ENCODE results near the gene THPO. TPM values are rescaled to one million over a fixed set of nuclear protein-coding genes. Genes with fewer than 3 reads are reported as not detected.
A peak's percentile ranks its signal among the peaks of the same experiment; 100 is the strongest.

THPO gene
- total RNA-seq, 2 donors from 2014 or later = 0.55 TPM; not detected in 1

DNA sequence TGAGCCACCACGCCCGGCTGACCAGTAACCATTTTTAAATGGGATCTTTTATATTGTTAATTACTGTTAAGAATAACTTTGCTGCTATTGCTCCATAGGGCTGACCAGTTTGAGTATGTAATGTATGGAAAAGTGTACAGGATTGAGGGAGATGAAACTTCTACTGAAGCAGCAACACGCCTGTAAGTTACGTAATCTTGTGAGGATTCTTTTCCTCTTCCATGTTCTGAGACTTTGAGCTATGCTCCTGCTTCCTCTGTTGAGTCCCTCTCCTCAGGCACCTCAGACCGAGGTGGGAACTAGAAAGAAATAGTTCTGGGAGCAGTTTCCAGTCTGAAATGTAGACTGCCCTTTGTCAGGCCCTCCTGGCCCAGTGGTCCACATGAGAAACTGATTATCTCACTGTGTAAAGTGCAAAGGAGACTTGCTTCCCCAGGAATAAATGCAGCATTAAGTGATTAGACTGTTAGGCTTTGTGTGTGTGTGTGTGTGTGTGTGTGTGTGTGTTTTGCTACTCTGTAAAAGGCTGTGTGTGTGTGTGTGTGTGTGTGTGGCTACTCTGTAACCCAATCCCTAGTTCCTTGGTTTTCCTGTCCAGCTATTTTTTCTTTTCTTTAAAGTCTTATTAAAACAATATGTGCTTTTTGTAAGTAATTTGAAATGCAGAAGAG lies 11.3 kb downstream of the THPO start:
- peaks cover 0 to 33% of the 10 kb centered on the region in 2 donors for H3K4me1 ChIP-seq
- no peak overlapping the region for H3K4me3 ChIP-seq

DNA sequence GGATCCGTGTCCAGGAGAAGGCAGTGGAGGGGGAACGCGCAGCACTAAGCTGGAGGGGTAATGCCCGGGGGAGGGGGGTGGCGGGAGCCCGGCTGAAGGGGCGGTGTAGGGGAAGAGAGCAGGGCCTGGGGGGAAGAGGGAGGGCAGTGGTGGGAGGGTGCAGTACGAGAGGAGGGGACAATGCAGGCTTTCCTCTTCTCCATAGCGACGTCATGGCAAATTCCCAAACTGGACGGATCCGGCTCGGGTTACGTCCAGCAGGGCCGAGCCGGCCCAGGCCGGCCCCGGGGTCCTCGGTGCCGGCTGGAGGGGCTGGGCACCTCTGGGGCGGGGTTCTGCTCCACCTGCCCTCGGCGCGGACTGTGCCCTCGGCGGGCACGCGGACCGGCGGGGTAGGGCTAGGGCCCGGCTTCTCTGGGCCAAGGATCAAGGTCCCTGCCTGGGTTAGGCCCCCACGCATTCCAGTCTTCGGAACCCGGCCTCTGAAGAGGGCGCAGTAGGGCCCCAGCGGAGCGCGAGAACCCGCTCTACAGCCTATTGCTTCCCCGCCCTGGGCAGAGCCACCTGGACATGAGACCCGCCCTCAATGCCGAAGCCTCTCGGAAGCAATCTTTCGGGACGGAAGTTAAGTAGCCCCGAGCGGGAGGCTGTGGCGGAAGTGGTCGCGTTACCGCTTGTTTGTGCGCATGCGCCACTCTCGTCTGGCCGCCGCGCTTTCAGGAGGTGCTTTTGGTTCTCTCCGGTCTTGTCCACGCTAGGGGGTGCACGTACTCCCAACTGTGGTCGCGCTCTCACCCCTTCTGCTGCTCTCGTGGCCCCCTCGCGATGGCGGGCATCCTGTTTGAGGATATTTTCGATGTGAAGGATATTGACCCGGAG lies 15.1 kb downstream of the THPO start:
- TF ChIP-seq, protein P1, sequence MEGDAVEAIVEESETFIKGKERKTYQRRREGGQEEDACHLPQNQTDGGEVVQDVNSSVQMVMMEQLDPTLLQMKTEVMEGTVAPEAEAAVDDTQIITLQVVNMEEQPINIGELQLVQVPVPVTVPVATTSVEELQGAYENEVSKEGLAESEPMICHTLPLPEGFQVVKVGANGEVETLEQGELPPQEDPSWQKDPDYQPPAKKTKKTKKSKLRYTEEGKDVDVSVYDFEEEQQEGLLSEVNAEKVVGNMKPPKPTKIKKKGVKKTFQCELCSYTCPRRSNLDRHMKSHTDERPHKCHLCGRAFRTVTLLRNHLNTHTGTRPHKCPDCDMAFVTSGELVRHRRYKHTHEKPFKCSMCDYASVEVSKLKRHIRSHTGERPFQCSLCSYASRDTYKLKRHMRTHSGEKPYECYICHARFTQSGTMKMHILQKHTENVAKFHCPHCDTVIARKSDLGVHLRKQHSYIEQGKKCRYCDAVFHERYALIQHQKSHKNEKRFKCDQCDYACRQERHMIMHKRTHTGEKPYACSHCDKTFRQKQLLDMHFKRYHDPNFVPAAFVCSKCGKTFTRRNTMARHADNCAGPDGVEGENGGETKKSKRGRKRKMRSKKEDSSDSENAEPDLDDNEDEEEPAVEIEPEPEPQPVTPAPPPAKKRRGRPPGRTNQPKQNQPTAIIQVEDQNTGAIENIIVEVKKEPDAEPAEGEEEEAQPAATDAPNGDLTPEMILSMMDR (IDR thresholded peaks at IDR 0.05) = peak; percentile 26 to 68
- H3K27ac ChIP-seq = peak overlapping the region; percentile 97 to 99

More for the DNA sequence above, 11.3 kb downstream of the THPO start:
- no peaks in the 10 kb centered on the region for H3K27me3 ChIP-seq
- DNase-seq (ENCODE audit: low spot score) = no peak
- H3K27ac ChIP-seq = no peak overlapping the region
- TF ChIP-seq, protein P1 (IDR thresholded peaks at IDR 0.05) = no peak
- no peaks in the 10 kb centered on the region for H3K9me3 ChIP-seq
- peaks cover 35% of the 10 kb centered on the region for H3K36me3 ChIP-seq

GRCh38 chr3:184361932-184362667 lies 15.9 kb downstream of the THPO start:
- Histone ChIP-seq H3K9me3 (no peaks in the 10 kb centered on the region), H3K27ac (peak overlapping the region; percentile 97 to 99), H3K4me1 (peaks cover 0 to 26% of the 10 kb centered on the region in 2 donors), H3K27me3 (no peaks in the 10 kb centered on the region), H3K36me3 (peaks cover 24% of the 10 kb centered on the region), H3K4me3 (peak overlapping the region; percentile 80 to 89)
- peak; percentile 74 for DNase-seq (ENCODE audit: low spot score)
- TF ChIP-seq, protein P1 (IDR thresholded peaks at IDR 0.05) = no peak

More for the DNA sequence above, 15.1 kb downstream of the THPO start:
- DNase-seq (ENCODE audit: low spot score) = peak; percentile 96
- Histone ChIP-seq H3K4me1 (peaks cover 0 to 26% of the 10 kb centered on the region in 2 donors), H3K36me3 (peaks cover 26% of the 10 kb centered on the region), H3K4me3 (peak overlapping the region; percentile 80 to 89), H3K9me3 (no peaks in the 10 kb centered on the region), H3K27me3 (no peaks in the 10 kb centered on the region)

- Histone ChIP-seq H3K27me3 (no peaks in the 10 kb centered on the region), H3K4me1 (peaks cover 0 to 26% of the 10 kb centered on the region in 2 donors), H3K4me3 (peak within 1 kb of the TSS; percentile 80 to 89), H3K36me3 (peaks cover 19% of the 10 kb centered on the region), H3K9me3 (no peaks in the 10 kb centered on the region), H3K27ac (peak within 1 kb of the TSS; percentile 97 to 99)
- no peak for DNase-seq (ENCODE audit: low spot score)
- TF ChIP-seq, protein P1 (IDR thresholded peaks at IDR 0.05) = no peak
These were observed 16.5 kb downstream of the THPO start, which contains the start of the genes CLCN2 and POLR2H for GRCh38 chr3:184361532-184361931. CLCN2 (minus strand) TSS chr3:184361605; CDS start chr3:184361479, 126 bp downstream. POLR2H (plus strand) TSS chr3:184361710; CDS start chr3:184363493, 1,783 bp downstream.

GRCh38 chr3:184360929-184361531 lies 17.0 kb downstream of the THPO start:
- H3K27me3 ChIP-seq = no peaks in the 10 kb centered on the region
- H3K9me3 ChIP-seq = no peaks in the 10 kb centered on the region
- H3K36me3 ChIP-seq = peaks cover 14% of the 10 kb centered on the region
- TF ChIP-seq, protein P1 (IDR thresholded peaks at IDR 0.05) = no peak
- H3K27ac ChIP-seq = peak overlapping the region; percentile 97 to 99
- H3K4me3 ChIP-seq = peak overlapping the region; percentile 80 to 89
- peaks cover 0 to 26% of the 10 kb centered on the region in 2 donors for H3K4me1 ChIP-seq
- no peak for DNase-seq (ENCODE audit: low spot score)
